H1 (cell line): Measurements from ENCODE around the gene PCCA. TPM values are rescaled to one million over a fixed set of nuclear protein-coding genes. Genes with fewer than 3 reads are reported as not detected.

ENCODE experiments used
- CHD2 ChIP-seq: IDR thresholded peaks from 2 replicates; pipeline ENCODE4 v1.6.1; 2012; ENCODE audit warnings: low read length, improper control_type of control experiment
- EGR1 ChIP-seq: IDR thresholded peaks from 2 replicates; pipeline ENCODE4 v1.6.1; 2011; ENCODE audit warnings: low read depth, low read length, borderline replicate concordance
- HDAC2 ChIP-seq, 2 experiments: fragments of 300-600 bp in 1 of 2; sonication (generic) in 1 of 2; IDR thresholded peaks; 2 replicates each; pipeline ENCODE4 v1.6.1; 2011 to 2012; ENCODE audit warnings: low read depth in 2 of 2, low read length in 2 of 2, mild to moderate bottlenecking in 2 of 2, moderate library complexity in 2 of 2, borderline replicate concordance in 1 of 2, inconsistent platforms in 1 of 2
- KDM4A ChIP-seq: IDR thresholded peaks from one replicate; pipeline ENCODE4 v1.7.1; 2012; ENCODE audit warnings: low read depth, mild to moderate bottlenecking, moderate library complexity, low read length, inconsistent platforms; ENCODE audit not compliant: severe bottlenecking
- RBBP5 ChIP-seq: IDR thresholded peaks from 2 replicates; pipeline ENCODE4 v1.7.1; 2012; ENCODE audit warnings: low read depth, mild to moderate bottlenecking, inconsistent platforms, low read length, moderate library complexity, borderline replicate concordance
- SAP30 ChIP-seq: fragments of 300-600 bp; sonication (generic); IDR thresholded peaks from 2 replicates; pipeline ENCODE4 v1.7.1; 2012; ENCODE audit warnings: low read length, moderate library complexity, mild to moderate bottlenecking, inconsistent platforms; ENCODE audit not compliant: insufficient read depth, insufficient replicate concordance
- TBP ChIP-seq: IDR thresholded peaks from 2 replicates; pipeline ENCODE4 v1.6.1; 2011; ENCODE audit warnings: low read depth, low read length, improper control_type of control experiment
- polyA plus RNA-seq, 7 experiments: library from polyadenylated mRNA; depleted of rRNA in 3 of 7; stranded (reverse) in 5 of 7; unstranded in 2 of 7; fragments of >200 nt in 5 of 7; fragments of 200-250 nt in 2 of 7; gene quantifications; 1 replicate in 5 of 7; 2 replicates in 1 of 7; 4 replicates in 1 of 7; pipeline versions ENCODE4 v1.2.1 to v1.2.3, GENCODE V29; 2011 to 2013; ENCODE audit warnings: missing spikeins in 2 of 7, mixed read lengths in 2 of 7
- total RNA-seq: library from RNA; stranded (reverse); fragmentation: NEBNext Ultra II Directional; extraction: Animal tissue kit (Norgen Biotek cat#: 25700); gene quantifications from 2 replicates; pipeline ENCODE4 v1.2.1, GENCODE V29; 2021
- TF ChIP-seq, protein P1 (sequence below): fragments of 300-600 bp; sonication (generic); IDR thresholded peaks from 2 replicates; pipeline ENCODE4 v1.7.1; 2012; ENCODE audit warnings: low read length, moderate library complexity, mild to moderate bottlenecking, inconsistent platforms; ENCODE audit not compliant: insufficient replicate concordance
- TF ChIP-seq, protein P2 (sequence below): IDR thresholded peaks from 2 replicates; pipeline ENCODE4 v1.6.1; 2012; ENCODE audit warnings: low read length, inconsistent platforms

Gene PCCA
- total and polyA plus RNA-seq, 2 of the 8 experiments (the other 6 are each of a cell fraction or from before 2014, with no cell fraction given) = 18.4 to 49.8 TPM

DNA sequence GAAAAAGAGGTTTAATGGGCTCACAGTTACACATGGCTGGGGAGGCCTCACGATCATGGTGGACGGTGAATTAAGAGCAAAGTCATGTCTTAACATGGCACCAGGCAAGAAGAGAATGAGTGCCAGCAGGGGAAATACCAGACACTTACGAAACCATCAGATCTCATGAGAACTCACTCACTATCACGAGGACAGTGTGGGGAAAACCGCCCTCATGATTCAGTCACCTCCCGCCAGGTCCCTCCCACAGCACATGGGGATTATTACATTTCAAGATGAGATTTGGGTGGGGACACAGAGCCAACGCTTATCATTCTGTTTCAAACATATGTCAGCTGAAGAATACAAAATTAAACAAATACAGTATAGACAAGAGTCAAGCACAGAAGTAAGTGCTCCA, 165.1 kb downstream of the PCCA start (continued):
- TF ChIP-seq, protein P1, sequence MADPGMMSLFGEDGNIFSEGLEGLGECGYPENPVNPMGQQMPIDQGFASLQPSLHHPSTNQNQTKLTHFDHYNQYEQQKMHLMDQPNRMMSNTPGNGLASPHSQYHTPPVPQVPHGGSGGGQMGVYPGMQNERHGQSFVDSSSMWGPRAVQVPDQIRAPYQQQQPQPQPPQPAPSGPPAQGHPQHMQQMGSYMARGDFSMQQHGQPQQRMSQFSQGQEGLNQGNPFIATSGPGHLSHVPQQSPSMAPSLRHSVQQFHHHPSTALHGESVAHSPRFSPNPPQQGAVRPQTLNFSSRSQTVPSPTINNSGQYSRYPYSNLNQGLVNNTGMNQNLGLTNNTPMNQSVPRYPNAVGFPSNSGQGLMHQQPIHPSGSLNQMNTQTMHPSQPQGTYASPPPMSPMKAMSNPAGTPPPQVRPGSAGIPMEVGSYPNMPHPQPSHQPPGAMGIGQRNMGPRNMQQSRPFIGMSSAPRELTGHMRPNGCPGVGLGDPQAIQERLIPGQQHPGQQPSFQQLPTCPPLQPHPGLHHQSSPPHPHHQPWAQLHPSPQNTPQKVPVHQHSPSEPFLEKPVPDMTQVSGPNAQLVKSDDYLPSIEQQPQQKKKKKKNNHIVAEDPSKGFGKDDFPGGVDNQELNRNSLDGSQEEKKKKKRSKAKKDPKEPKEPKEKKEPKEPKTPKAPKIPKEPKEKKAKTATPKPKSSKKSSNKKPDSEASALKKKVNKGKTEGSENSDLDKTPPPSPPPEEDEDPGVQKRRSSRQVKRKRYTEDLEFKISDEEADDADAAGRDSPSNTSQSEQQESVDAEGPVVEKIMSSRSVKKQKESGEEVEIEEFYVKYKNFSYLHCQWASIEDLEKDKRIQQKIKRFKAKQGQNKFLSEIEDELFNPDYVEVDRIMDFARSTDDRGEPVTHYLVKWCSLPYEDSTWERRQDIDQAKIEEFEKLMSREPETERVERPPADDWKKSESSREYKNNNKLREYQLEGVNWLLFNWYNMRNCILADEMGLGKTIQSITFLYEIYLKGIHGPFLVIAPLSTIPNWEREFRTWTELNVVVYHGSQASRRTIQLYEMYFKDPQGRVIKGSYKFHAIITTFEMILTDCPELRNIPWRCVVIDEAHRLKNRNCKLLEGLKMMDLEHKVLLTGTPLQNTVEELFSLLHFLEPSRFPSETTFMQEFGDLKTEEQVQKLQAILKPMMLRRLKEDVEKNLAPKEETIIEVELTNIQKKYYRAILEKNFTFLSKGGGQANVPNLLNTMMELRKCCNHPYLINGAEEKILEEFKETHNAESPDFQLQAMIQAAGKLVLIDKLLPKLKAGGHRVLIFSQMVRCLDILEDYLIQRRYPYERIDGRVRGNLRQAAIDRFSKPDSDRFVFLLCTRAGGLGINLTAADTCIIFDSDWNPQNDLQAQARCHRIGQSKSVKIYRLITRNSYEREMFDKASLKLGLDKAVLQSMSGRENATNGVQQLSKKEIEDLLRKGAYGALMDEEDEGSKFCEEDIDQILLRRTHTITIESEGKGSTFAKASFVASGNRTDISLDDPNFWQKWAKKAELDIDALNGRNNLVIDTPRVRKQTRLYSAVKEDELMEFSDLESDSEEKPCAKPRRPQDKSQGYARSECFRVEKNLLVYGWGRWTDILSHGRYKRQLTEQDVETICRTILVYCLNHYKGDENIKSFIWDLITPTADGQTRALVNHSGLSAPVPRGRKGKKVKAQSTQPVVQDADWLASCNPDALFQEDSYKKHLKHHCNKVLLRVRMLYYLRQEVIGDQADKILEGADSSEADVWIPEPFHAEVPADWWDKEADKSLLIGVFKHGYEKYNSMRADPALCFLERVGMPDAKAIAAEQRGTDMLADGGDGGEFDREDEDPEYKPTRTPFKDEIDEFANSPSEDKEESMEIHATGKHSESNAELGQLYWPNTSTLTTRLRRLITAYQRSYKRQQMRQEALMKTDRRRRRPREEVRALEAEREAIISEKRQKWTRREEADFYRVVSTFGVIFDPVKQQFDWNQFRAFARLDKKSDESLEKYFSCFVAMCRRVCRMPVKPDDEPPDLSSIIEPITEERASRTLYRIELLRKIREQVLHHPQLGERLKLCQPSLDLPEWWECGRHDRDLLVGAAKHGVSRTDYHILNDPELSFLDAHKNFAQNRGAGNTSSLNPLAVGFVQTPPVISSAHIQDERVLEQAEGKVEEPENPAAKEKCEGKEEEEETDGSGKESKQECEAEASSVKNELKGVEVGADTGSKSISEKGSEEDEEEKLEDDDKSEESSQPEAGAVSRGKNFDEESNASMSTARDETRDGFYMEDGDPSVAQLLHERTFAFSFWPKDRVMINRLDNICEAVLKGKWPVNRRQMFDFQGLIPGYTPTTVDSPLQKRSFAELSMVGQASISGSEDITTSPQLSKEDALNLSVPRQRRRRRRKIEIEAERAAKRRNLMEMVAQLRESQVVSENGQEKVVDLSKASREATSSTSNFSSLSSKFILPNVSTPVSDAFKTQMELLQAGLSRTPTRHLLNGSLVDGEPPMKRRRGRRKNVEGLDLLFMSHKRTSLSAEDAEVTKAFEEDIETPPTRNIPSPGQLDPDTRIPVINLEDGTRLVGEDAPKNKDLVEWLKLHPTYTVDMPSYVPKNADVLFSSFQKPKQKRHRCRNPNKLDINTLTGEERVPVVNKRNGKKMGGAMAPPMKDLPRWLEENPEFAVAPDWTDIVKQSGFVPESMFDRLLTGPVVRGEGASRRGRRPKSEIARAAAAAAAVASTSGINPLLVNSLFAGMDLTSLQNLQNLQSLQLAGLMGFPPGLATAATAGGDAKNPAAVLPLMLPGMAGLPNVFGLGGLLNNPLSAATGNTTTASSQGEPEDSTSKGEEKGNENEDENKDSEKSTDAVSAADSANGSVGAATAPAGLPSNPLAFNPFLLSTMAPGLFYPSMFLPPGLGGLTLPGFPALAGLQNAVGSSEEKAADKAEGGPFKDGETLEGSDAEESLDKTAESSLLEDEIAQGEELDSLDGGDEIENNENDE = no peak
- TF ChIP-seq EGR1 (no peak), SAP30 (no peak), CHD2 (no peak), HDAC2 (IDR thresholded peaks at IDR 0.05; ENCODE audit: borderline replicate concordance in 1 of 2, low read depth in 2 of 2, low read length in 2 of 2) (no peak), RBBP5 (no peak), TBP (no peak), KDM4A (no peak)
- TF ChIP-seq, protein P2, sequence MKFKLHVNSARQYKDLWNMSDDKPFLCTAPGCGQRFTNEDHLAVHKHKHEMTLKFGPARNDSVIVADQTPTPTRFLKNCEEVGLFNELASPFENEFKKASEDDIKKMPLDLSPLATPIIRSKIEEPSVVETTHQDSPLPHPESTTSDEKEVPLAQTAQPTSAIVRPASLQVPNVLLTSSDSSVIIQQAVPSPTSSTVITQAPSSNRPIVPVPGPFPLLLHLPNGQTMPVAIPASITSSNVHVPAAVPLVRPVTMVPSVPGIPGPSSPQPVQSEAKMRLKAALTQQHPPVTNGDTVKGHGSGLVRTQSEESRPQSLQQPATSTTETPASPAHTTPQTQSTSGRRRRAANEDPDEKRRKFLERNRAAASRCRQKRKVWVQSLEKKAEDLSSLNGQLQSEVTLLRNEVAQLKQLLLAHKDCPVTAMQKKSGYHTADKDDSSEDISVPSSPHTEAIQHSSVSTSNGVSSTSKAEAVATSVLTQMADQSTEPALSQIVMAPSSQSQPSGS = no peak
- TF ChIP-seq, all 59 proteins: peak for 0
